NCI-H2171 (cell line): ENCODE measurements around the gene FBXW8.

Source experiments
- DNase-seq: peaks from one replicate; lab custom pipeline; 2025; lab: John Stamatoyannopoulos, UW

FBXW8 gene

DNA sequence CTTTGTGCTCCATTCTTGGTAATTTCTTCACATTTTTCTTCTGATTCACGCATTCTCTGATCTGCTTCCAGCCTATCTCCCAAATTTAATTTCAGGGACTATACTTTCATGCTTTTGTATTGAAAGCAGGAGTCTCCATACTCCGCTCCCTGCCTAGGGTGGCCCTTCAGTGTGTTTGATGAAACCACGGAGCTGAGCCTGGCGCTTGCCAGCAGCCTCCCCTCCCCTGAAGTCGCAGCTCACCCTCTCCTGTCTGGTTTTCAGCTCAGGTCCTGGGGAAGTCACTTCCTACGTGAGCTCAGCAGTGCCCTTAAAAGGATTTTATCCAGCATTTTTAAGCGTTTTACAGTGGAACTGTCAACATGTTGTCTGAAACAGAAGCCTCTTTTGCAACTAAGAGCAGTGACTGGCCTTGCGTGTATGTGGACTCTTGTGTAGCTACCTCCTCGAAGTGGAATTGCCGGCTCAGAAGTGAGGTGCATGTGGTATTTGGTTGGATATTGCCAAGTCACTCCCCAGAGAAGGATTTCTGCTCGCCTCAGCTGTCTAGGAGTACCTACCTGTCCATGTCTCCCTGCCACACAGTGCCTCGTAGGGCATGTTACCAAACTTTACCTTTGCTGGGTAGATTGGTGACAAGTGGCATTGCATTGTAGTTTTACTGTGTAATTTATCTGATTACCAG, 109.9 kb downstream of the FBXW8 start:
- no peak for DNase-seq

DNA sequence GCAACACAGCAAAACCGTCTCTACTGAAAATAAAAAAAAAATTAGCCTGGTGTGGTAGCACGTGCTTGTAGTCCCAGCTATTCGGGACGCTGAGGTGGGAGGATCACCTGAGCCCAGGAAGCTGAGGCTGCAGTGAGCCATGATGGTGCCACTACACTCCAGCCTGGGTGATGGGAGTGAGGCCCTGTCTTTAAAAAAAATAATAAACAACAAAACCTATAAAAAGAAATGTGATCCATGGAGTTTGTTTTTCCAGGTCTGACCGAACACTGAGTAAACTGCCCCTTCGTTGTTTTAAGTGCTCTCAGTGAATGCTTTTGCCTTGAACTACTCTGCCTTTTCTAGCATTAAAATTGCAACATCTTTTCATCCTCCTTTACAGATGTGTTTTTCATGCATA, 111.7 kb downstream of the FBXW8 start:
- no peak for DNase-seq

DNA sequence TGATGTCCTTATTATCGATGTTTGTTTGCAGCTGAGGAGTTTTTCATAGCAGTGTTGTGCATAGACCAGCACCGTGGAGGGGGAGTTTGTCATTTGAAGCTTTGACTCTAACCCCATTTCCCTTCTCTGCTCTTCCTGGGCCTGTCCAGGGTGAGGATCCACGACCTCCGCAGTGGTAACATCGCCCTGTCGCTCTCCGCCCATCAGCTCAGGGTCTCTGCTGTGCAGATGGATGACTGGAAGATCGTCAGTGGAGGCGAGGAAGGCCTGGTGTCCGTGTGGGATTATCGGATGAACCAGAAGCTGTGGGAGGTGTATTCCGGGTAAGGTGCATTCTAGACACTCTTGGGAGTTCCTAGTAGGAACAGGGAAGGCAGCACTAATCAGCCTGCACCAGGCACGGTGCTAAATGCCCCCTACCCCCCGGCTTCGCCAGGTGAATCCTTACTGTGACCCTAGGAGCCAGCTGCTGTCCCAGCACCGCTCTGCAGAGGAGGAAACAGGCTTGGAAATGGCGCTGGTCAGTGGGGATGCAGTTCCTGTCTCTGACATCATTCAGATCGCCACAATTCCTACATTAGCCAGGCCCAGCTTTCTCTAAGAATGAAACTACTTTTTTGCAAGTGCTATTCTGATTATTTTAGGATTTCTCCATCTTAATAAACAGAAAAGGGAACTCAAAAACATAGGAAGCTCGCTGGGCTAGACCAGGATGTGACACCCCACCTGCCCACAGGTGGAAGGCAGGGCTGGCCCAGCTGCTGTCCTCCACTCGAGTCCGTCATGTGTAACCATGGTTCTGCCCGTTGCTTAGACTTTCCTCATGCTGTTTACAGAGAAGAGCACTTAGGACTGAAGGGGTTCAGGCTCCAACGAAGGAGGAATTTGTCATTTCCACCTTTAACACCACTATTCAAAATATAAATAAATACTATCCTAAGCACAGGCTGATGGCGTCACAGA, 113.5 kb downstream of the FBXW8 start:
- no peak for DNase-seq

DNA sequence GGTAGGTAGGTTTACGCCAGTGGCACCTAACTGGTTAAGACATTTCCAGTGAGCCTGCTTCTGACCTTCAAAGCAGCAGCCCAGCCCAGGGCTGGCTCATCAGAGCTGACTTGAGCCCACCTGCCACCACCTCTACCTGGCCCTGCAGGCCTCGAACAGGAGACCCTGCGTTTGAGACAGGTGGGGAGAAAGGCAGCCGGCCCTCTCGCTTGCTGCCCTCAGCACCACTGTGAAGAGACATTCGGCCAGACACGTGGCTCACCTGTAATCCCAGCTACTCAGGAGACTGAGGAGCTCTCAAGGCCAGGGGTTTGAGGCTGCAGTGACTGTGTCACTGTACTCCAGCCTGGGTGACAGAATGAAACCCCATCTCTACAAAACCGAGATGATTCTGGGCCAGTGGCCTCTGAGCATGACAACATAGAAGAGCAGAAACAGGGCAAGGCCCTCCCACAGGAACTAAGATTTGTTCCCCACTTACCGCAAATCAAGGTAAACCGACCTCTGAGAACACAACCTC, 114.3 kb downstream of the FBXW8 start:
- no peak for DNase-seq

DNA sequence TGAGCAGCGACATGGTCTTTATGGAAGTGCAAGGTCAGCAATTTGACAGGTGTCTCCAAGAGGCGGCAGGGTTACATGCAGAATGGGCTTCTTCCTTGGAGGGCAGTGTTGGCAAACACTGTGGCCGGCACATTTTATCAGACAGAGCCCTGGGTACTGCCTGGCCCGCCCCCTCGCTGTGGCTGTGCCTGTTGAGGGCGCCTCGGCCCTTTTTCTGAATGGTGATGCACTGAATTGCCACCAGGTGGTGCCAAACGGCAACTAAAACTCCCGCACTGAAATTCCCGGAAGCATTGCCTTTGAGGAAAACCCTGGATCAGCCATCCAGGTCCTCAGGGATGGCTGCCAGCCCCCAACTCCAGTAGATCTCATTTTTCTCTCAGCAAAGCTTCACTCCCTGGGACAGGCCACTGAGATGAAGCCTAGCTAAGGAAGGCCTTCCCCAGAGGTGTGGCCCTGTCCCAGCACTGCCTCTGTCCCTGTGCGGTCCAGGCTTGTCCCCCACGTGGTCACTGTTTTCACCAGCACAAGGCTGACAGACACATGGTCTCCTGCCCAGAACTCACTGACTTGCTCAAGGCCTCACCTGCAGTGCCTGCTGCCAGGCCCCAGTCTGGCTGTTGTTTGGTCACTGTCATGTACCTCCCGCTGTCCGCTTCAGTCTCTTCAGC, 114.9 kb downstream of the FBXW8 start:
- peak; percentile 78 for DNase-seq

DNA sequence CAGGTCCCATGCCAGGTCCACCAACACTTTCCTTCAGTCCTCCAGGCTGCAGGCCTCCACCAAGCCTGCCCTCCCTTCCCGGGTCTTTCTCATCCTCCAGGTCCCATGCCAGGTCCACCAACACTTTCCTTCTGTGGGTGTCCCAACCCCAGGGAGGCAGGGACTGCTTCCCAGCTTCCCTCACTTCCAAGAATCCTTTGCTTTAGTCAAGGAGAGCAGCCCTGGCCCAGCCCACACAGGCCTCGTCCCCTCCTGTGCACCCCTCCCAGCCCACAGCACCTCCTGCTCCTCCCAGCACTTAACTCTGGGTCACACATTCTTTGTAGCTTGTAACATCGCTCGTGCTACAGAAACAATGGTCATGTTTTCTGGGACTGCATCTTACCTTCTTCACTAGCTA, 115.6 kb downstream of the FBXW8 start:
- no peak for DNase-seq

DNA sequence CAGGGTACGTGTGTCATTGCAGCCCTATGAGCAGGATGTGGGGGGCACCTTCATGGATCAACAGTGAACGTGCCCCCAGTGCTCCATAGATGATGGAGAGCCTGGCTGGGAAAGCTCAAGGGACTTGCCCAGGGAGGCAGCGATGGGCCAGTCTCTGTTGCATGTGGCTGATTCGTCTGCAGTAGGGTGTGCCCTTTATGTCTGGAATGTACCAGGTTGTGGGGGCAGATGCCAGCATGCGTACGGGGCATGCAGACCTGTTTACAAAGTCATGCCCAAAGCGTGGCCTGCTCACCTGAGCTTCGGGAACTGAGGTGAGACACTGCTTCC, 116.1 kb downstream of the FBXW8 start:
- DNase-seq: no peak

DNA sequence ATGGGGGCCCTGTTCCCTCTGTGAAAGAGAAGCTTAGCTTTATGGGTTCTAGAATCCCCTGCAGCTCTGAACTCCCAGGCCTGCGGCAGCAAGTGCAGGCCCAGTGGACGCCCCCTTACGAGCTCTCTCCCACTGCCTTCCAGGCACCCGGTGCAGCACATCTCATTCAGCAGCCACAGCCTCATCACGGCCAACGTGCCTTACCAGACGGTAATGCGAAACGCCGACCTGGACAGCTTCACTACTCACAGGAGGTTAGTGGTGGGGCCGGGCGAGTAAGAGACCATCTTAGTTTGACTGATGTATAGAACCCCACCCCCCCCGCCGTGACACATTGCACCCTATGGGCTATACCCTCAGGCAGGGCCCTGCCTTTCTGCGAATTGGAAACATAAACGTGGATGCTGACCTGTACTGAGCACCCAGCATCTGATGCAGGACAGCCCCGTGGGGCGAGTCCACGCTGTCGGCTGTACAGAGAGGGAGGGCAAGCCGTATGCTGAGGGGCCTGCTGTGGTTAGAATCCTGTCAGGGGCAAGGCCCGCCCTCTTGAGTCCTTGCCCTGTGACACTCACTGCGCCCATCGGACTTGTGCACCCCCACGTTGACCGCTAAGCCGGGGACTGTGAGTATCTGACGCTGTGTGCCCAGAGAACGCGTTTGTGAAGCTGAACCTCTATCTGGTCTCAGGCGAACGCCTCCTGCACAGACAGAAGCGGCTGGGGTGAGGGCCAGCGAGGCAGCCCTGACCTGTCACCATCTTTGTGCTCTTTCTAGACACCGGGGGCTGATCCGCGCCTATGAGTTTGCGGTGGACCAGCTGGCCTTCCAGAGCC, 116.7 kb downstream of the FBXW8 start:
- DNase-seq: no peak

DNA sequence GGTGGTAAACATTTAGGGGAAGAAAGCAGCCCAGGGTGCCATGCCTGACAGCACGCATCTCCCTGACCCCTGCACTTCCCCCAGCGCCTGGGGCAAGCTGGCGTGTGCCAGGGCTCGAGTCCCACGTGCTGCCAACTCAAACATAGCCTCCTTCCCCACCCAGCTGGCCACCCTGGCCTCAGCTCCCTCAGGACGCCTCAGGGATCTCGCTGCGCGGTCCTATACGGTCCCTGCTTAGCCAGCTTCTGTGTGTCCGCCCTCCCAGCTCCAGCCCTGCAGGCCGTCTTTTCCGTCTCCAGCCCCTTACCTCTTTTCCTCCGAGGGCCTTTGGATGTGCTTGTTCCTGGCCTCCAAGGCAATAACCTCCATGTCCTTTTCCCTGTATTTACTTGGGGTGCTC, 117.5 kb downstream of the FBXW8 start:
- DNase-seq: no peak

DNA sequence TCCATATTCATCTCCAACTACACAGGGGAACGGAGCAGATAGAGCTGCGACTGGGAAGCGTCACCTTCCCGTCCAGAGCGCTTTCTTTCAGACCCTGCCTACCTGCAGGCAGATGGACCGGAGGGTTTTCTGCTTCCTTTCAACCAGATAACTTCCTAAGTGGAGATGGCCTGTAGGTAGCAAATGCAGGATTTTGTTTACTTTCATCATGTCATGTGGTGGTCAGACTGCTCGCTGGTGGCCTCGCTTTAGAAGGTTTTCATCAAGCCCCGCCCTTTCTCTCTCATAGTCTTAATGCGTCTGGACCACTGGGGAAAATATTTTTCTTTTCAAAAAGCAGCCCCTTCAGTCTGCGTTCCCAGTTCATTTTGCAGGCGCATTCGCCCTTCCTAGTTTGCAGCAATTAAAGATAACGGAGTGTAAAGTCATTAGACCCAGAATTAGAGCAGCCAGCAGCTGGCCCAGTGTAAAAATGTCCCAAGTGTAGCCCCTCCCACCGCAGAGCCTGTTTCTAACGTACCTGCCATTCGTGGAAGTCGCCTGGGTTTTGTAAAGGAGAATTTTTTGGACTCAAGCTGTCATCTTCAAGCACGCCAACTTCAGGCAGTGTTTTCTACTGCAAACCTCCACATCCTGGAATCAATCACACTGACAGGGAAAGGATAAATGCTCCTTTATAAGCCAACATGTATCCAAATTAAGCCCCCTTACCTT, 119.6 kb downstream of the FBXW8 start:
- no peak for DNase-seq

DNA sequence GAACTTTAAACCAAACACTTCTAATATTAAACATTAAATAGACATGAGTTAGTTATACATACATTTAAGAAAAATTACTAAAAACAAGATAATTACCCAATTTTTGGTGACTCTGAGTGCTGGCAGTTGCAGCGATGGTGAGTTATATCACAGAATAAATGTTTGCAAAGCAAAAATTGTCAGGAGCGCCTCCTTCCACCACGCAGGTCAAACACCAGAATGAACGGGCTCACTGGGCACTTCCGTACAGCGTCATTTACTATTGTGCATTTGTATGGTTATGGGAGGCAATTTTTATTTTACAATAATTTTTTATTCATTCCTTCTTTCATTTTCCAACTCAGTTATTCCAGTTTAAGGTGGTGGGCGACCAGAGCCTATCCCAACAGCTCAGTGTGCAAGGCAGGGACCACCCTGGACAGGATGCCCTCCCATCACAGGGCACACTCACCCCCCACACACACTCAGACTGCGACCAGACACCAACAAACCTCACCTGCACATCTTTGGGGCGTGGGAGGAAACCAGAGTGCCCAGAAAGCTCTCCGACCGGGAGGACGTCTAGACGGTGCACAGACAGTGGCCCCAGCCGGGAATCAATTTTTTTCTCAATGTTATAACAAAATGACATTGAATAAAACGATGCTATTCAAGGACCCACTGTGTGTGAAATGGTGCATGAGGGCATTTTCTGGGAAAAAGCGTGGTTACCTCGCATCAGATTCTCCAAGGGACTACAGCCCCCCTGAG, 121.3 kb downstream of the FBXW8 start:
- DNase-seq: no peak

DNA sequence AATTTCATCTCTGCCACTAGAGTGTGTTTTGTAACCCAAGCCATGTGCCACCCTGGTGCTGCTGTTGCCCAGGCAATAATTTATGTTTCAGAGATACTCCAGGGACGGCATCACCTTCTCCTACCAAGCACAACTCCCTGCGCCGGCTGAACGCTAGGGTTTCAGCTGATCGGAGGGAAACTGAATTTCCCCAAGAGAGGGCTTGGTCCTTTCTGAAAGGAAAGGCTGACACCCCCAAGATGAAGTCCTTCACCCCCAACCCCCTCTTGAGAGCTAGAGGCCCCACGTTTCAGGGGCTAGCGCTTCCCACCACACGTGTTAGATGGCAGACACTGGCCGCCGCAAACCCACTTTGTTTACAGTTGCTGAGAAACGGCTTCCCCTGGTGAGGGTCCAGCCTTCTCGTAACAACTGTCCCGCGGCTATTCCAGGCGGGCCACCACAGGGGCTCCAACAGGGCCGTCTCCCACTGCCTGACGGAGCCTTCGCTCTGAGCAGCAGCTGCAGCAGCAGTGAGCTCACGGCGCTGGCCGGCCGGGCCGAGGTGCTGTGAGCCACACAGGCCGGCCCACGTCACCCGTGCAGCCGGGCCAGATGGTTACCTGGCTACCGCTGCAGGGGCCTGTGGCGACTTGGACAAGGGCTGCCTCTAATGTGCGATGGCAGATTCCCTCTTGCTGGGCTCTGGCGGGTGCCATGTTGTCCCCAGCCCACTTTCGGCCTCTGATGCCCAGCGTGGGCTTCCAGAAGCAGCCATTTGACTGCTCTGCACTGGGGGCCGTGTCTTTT, 122.0 kb downstream of the FBXW8 start:
- DNase-seq: peak; percentile 83

DNA sequence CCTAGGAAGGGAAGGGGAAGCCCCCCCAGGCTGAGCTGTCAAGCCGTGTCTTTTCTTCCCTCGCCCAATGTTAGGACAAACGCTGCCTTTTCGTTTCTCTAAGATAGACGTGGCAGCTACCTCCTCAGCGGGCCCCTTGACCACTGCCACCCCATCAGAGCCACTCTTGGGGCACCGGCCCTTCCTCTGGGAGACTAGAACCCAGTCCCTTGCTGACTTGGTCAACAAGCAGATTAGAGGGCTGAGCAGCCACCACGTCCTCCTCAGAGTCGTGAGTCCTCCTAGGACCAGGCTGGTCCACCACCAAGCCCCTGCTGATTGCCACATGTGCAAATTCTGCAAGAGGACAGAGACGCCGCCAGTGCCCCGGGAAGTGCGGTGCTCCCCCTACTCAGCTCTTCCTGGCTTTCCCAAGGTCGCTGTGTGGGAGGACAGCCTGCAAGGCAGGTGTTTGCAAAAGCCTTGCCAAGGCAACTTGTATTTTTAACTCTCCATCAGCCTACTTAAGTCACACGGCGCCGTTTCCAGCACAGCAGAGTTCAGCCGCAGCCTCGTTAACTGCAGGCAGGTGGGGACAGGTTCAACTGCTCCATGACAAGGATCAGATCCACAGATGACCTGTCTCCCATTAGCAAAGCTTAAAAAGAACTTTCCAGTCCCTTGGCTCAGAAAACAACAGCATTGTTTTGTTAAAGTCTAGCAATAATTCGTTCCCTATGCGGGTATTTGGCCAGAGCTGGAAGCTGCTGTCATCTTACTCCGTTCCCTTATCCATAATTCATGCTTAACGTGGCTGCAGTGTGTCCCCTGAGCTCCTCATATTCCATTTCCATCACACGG, 122.9 kb downstream of the FBXW8 start:
- no peak for DNase-seq

DNA sequence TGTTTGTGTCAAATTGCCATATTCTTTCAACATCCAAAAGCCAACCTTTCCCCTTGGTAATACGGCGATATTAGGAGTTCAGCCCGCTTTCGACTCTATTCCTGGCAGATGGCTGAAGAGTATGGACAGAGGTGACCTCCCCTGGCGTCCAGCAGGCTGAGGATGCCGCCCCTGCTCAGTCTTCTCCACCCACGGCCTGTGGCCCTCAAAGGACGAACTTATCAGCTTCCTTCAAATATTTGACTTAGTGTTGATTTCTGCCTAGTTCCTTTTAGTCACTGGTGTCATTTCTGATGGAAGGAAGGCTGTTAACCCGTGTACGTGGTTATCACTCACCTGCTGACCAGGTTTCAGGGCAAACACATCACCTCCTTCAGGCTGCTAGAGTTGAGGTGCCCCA, 123.5 kb downstream of the FBXW8 start:
- no peak for DNase-seq

DNA sequence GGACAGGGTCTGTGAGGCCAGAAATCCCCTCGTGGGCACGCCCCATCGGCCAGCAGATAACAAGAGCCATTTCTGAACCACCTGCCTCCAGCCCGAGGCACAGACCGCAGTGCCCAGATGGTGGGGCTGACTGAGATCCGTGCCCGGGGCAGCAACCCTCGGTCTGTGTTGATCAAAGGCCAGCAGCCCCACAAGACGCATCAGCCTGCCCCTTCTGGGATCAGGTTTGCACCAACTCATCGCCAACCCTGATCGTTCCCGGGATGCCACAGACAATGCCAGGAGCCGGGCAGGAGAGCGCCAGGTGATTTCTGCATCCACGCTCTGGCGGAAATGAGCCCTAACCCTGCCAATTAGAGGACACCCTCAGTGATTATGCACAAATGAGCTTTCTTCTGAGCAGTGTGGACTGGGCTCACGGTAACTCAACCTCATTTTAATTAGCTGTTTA, 124.0 kb downstream of the FBXW8 start:
- DNase-seq: no peak

DNA sequence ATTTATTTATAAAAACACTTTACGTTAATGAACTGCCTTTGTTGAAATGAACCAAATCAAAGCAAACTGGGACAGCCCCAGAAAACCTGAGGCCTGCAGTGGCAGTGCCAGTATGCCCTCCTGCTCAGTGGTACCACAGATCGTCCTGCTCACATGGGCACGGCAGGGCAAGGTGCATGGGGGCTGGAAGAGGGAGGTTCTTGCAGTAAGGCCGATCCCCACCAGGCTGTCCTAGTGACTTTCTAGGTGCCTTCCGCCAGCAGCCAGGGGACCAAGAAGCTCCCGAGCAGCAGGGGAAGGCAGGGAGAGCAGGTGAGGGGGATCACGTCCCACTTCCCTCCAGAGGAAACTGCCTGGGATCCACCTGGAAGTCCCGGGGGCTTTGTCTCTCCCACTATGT, 124.5 kb downstream of the FBXW8 start:
- no peak for DNase-seq

DNA sequence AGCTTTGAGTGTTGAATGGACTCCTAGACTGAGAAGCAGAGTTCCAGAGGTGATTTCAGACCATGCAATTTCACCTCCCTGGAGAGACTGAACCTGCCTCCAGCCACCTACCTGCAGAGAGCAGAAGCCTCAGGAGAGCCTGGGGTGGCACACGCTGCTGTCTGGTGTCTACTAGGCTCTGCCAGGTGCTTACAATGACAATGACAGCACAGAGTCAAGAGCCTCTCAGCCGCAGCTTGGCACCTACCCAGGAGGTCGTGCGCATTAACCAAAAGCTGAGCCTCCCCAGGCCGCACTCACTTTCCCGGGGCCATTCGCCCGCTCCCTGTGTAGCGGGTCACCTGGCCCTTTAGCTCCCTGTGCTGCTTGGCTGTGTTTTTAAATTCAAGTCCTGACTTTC, 125.3 kb downstream of the FBXW8 start:
- DNase-seq: peak; percentile 40

DNA sequence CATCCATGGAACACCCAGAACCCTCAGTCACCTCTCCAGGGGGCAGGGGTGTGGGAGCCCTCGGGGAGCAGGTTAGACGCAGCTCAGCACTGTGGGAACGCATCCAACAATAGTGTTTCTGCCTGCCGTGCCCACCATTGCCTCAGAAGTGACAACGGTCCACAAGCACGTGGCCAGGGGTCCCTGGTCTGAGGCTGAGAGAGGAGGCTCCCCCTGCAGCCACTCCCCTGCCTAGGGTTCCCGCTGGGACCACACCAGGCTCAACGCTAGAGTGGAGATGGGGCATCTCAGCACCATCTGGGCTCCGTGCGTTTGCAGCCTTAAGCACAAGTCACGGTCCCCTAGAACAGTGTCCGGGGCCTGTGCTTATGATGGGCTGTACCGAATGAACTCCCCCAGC, 125.8 kb downstream of the FBXW8 start:
- no peak for DNase-seq
